H1 (cell line): ENCODE results near the gene NFIC.

Experiments used
- HDAC2 ChIP-seq, 2 experiments: fragments of 300-600 bp in 1 of 2; sonication (generic) in 1 of 2; IDR thresholded peaks; 2 replicates each; pipeline ENCODE4 v1.6.1; 2011 to 2012; ENCODE audit warnings: low read depth in 2 of 2, low read length in 2 of 2, mild to moderate bottlenecking in 2 of 2, moderate library complexity in 2 of 2, borderline replicate concordance in 1 of 2, inconsistent platforms in 1 of 2
- POLR2A ChIP-seq, 2 experiments: IDR thresholded peaks; 1 replicate in 1 of 2; 2 replicates in 1 of 2; pipeline ENCODE4 v1.6.1; 2011; ENCODE audit warnings: low read depth in 2 of 2, low read length in 2 of 2, mild to moderate bottlenecking in 2 of 2; ENCODE audit errors: control extremely low read depth in 1 of 2
- POLR2AphosphoS5 ChIP-seq: IDR thresholded peaks from 2 replicates; pipeline ENCODE4 v1.6.1; 2011; ENCODE audit warnings: low read depth, low read length

- TF ChIP-seq POLR2A (IDR thresholded peaks at IDR 0.05; ENCODE audit: control extremely low read depth in 1 of 2, low read depth in 2 of 2, low read length in 2 of 2), result no peak
- no peak for TF ChIP-seq HDAC2 (IDR thresholded peaks at IDR 0.05; ENCODE audit: borderline replicate concordance in 1 of 2, low read depth in 2 of 2, low read length in 2 of 2)
- TF ChIP-seq POLR2AphosphoS5, result no peak
Measured at GRCh38 chr19:3477951-3478350, 111.6 kb downstream of the NFIC start.
